Inflammatory macrophage treated with lipopolysaccharide for 4 hours (primary cell): ENCODE data around the gene RNPS1.

Experiments
- DNase-seq: peaks from one replicate; pipeline ENCODE4 v3.0.0-alpha.2; 2020

Gene RNPS1

DNA sequence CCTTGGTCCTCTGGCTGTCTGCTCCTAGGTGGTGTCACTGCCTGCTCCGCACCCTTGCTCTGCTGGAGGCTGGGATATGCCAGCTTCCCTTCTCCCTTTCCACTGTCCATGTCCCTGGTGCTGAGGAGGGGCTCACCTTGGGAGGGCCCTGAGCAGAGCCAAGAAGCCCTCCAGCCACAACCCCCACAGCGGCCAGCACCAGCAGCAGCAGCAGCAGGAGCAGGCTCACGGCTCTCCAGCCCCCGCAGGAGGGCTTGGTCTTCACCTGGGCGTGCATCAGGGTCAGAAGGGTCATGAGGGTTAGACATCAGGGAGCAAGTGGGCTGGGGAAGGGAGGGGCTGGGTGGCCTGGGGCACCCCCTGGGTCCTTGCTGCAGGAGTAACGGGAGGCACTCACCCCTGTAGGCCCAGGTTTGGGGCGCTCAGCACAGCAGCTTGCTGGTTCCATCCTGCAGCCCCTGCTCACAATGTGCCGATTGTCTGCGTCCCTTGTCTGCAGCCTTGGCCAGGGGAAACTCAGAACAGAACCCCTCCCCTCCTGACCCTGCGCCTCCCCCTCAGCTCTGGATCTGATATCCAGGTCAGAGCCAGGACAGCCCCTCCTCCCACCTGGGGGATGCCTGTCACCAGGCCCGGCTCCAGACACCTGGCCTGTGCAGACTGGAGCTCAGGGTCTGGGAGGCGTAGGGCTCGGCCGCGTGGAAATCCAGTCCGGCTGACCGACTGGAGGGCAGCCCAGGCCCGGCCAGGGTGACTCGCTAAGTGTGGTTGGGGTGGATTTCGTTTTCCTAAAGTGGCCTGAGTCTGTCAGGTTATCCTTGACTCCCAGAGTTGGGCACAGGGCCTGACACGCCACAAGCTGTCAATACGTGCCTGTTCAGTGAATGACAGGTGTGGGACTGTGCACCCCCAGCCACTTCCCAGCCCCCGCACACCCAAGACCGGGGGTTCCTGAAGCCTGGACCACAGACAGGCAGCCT lies 57.2 kb downstream of the RNPS1 start, which contains the start of gene BRICD5:
Gene BRICD5 (minus strand): TSS at position 478 of the 980 bp plus-strand sequence. CDS start 30 bp downstream, at position 448.
- DNase-seq, result no peak

DNA sequence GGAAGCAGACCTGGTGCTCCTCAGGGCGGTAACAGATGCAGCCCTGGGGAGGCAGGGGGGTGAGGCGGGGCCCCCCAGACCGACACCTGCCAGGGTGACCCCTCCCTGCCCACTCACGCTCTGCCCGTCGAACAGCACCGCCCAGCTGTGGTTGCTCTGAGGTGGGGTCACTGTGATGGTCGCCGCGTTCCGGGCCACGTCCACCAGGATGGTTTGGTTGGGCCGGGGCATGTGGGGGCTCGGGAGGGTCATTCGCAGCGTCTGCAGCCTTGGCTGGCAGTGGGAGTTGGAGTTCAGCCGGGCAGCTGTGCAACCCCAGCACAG lies 58.0 kb downstream of the RNPS1 start:
- no peak for DNase-seq

GRCh38 chr16:2209258-2210008 lies 58.5 kb downstream of the RNPS1 start:
- DNase-seq, result no peak

DNA sequence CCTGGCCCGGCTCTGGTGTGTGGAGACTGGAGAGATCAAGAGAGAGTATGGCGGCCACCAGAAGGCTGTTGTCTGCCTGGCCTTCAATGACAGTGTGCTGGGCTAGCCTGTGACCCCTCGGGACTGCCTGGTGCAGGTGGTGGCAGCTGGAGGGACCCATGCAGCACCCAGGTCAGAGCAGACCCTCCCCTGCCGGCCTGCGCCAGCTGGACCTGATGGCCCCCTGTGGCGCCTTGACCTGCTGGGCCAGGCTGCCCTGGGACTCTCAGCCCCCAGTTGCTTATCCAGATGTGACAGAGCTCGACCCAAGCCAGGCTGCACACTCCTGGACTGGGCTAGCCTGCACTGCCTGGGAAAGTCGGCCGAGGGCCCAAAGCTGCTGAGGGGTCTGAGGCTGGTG lies 59.2 kb downstream of the RNPS1 start:
- DNase-seq, result no peak

GRCh38 chr16:2208308-2208707 lies 59.6 kb downstream of the RNPS1 start:
- no peak for DNase-seq

- DNase-seq, result no peak
Observed at GRCh38 chr16:2207872-2208271, 60.1 kb downstream of the RNPS1 start.

DNA sequence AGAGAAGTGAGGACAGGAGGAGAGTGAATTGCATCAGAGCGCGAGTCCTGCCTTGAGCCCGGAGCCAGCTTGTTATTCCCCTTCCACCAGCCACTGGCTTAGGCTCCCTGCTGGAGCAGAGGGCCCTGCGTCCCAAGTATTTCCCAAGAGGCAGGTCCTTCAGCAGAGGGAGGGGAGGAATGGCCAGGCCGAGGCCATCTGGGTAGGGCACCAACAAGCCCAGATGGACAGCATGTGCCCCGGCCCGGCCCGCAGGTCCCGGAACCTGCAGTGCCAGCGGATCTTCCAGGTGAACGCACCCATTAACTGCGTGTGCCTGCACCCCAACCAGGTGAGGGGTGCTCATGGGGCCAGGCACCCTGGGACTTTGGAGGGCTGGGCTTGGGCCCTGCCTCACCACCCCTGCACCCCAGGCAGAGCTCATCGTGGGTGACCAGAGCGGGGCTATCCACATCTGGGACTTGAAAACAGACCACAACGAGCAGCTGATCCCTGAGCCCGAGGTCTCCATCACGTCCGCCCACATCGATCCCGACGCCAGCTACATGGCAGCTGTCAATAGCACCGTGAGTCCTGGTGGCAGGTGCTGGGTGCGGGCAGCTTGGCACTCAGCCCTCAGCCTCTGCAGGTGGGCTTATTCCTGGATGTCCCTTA lies 61.0 kb downstream of the RNPS1 start:
- peak; percentile 47 for DNase-seq

- DNase-seq, result no peak
Observed at GRCh38 chr16:2206420-2206779, 61.5 kb downstream of the RNPS1 start.

GRCh38 chr16:2205967-2206313 lies 62.0 kb downstream of the RNPS1 start:
- no peak for DNase-seq

- peak; percentile 83 for DNase-seq
Observed at GRCh38 chr16:2205104-2205966, 62.6 kb downstream of the RNPS1 start, which contains the start of gene MLST8. Gene MLST8, plus strand, starts transcription at chr16:2205454. Its CDS starts 632 bp downstream, at chr16:2206086.

- no peak for DNase-seq
Observed at GRCh38 chr16:2204416-2205103, 63.4 kb downstream of the RNPS1 start.
